Measurements from ENCODE around the gene C1orf56. TPM values are rescaled to one million over a fixed set of nuclear protein-coding genes. Genes with fewer than 3 reads are reported as not detected.

C1orf56 gene
- total and polyA plus RNA-seq, 2 experiments from 2014 or later: 2.8 to 17.7 TPM

DNA sequence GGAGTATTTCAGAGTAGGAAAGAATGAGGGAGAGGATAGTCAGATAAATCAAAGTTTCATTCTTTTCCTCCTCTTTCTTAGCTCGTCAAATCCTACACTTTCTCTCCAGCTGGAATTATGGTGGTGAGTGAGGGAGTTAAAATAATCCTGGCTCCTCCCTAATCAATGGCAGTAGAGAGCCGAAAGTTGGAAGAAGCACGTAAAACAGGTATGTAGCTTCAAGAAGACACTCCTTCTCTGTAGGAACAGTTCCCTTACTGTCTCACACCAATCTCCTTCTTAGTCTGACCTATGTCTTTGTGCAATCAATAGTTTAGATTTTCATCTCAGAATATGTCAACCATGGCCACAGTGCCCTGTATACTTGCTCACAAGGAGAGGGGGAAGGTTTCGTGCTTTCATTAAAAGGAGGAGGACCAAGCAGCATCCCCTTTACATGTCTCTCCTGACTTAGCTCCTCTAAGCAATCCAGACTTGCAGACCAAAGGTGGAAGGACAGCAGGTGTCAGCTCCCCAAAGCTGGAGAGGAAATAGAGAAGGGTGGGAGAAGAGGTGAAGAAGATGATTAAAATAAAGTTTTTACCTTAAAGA, 41.7 kb upstream of the C1orf56 start:
- peaks cover 37% of the 10 kb centered on the region for H3K79me2 ChIP-seq (ENCODE audit: insufficient read depth)
- peak overlapping the region; percentile 69 for H3K4me3 ChIP-seq
- DNase-seq: peak; percentile 25
- H3F3A ChIP-seq (ENCODE audit: insufficient read depth): peaks cover 23% of the 10 kb centered on the region
- no peaks in the 10 kb centered on the region for H3K27me3 ChIP-seq (replicated peaks; ENCODE audit: insufficient read depth)
- peaks cover 32% of the 10 kb centered on the region for H3K4me1 ChIP-seq (ENCODE audit: insufficient read depth)
- H3K9me2 ChIP-seq (ENCODE audit: insufficient read depth): no peaks in the 10 kb centered on the region
- peak overlapping the region; percentile 82 for H3K4me2 ChIP-seq (ENCODE audit: unreplicated experiment)
- H3K9ac ChIP-seq: peak overlapping the region; percentile 82
- no peaks in the 10 kb centered on the region for H4K20me1 ChIP-seq (ENCODE audit: insufficient read depth)
- H3K9me3 ChIP-seq (ENCODE audit: low read depth): no peaks in the 10 kb centered on the region
- peak overlapping the region; percentile 94 for H3K27ac ChIP-seq
- in situ Hi-C loops (cut with MboI): no loop called here
- H2AFZ ChIP-seq: peak overlapping the region; percentile 84
- WGBS, 2 experiments (ENCODE audit: low coverage in 1 of 2, low lambda C conversion rate in 2 of 2, missing lambda C conversion rate in 2 of 2): 5 to 15% methylated on average over 4 of the region's 4 CpGs
- no peaks in the 10 kb centered on the region for H3K36me3 ChIP-seq (ENCODE audit: low read depth)
- TF ChIP-seq EZH2phosphoT487 (IDR thresholded peaks at IDR 0.05; ENCODE audit: insufficient read depth, low read depth) (no peak), EZH2 (IDR thresholded peaks at IDR 0.05; ENCODE audit: insufficient read depth, poor library complexity, severe bottlenecking) (no peak)

DNA sequence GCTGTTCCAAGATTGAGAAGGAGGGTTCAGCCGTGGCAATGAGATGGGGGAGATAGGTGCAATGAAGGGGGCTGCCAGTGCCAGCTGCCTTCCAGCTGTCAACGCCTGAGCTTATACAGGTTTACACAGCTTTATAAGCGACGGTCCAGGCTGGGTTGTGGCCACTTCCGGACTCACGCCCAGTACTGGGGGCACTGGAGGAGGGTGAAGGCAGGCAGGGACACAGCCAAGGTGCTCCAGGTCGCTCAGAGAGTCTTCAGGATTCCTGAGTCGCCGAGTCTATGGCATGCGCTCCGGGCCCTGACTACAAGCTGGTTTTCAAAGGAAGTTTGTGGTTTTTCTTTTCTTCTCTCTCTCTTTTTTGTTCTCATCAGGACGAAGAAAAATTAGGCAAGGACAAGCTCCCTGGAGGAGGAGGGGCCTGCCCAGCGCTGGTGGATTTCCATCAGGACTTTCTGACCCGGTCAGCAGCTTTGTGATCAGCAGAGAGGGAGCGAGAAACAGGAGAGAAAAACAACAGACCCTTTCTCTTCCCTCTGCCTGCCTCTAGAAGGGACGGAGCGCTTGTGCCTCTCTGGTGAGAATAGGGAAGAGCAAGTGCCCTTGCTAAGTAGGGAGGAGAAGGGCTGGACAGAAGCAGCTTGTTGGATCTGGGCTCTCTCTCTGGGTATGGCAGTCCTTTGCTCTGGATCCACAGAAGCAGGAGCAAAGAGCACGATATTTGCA, 41.1 kb upstream of the C1orf56 start, which contains the start of gene MINDY1:
Gene MINDY1 (minus strand): TSS at position 576 of the 726 bp plus-strand sequence. CDS start 4,285 bp downstream, outside the sequence.
- Histone ChIP-seq H2AFZ (peak within 1 kb of the TSS; percentile 84), H3K27ac (peak within 1 kb of the TSS; percentile 94), H3K9me2 (ENCODE audit: insufficient read depth) (no peaks in the 10 kb centered on the region), H3F3A (ENCODE audit: insufficient read depth) (peaks cover 30% of the 10 kb centered on the region), H4K20me1 (ENCODE audit: insufficient read depth) (no peaks in the 10 kb centered on the region), H3K27me3 (replicated peaks; ENCODE audit: insufficient read depth) (no peaks in the 10 kb centered on the region), H3K79me2 (ENCODE audit: insufficient read depth) (peaks cover 44% of the 10 kb centered on the region), H3K36me3 (ENCODE audit: low read depth) (no peaks in the 10 kb centered on the region), H3K9me3 (ENCODE audit: low read depth) (no peaks in the 10 kb centered on the region), H3K4me3 (peak within 1 kb of the TSS; percentile 89), H3K9ac (peak within 1 kb of the TSS; percentile 93), H3K4me2 (ENCODE audit: unreplicated experiment) (peak within 1 kb of the TSS; percentile 82), H3K4me1 (ENCODE audit: insufficient read depth) (peaks cover 39% of the 10 kb centered on the region)
- in situ Hi-C loops (cut with MboI): no loop called here
- peak; percentile 93 for DNase-seq
- 1 to 2% methylated on average over 16 to 18 of the region's 18 CpGs for WGBS, 2 experiments (ENCODE audit: low coverage in 1 of 2, low lambda C conversion rate in 2 of 2, missing lambda C conversion rate in 2 of 2)
- TF ChIP-seq EZH2phosphoT487 (IDR thresholded peaks at IDR 0.05; ENCODE audit: insufficient read depth, low read depth) (no peak), EZH2 (IDR thresholded peaks at IDR 0.05; ENCODE audit: insufficient read depth, poor library complexity, severe bottlenecking) (no peak)

DNA sequence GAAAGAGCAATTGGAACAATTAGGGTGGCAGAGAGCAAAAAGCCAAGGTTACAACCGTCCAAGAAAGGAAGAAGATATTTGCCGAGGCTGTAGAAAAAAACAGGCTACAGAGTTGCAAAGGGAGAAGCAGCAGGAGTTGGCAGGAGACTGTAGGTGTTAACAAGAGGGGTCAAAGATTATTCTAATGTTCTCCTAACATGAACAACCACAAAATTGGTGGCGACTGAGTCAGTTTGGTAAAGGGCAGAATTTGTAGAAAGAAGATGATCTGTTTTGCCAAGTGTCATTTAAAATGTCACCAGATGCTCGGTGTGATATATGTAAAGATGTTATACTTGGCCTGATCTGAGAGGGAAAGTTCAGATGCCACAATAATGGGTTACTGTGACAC, 39.7 kb upstream of the C1orf56 start:
- peaks cover 50% of the 10 kb centered on the region for H3K79me2 ChIP-seq (ENCODE audit: insufficient read depth)
- H3K27me3 ChIP-seq (replicated peaks; ENCODE audit: insufficient read depth): no peaks in the 10 kb centered on the region
- no peaks in the 10 kb centered on the region for H3K9me2 ChIP-seq (ENCODE audit: insufficient read depth)
- H3K27ac ChIP-seq: peak overlapping the region; percentile 94
- no peaks in the 10 kb centered on the region for H3K36me3 ChIP-seq (ENCODE audit: low read depth)
- H3K9ac ChIP-seq: peak overlapping the region; percentile 93
- no peaks in the 10 kb centered on the region for H4K20me1 ChIP-seq (ENCODE audit: insufficient read depth)
- peak overlapping the region; percentile 71 for H3K4me2 ChIP-seq (ENCODE audit: unreplicated experiment)
- H3K4me1 ChIP-seq (ENCODE audit: insufficient read depth): peaks cover 39% of the 10 kb centered on the region
- no peak for TF ChIP-seq EZH2 (IDR thresholded peaks at IDR 0.05; ENCODE audit: insufficient read depth, poor library complexity, severe bottlenecking)
- TF ChIP-seq EZH2phosphoT487 (IDR thresholded peaks at IDR 0.05; ENCODE audit: insufficient read depth, low read depth): peak; percentile 81; the same call in 1 of the 2 replicates
- H2AFZ ChIP-seq: peak overlapping the region; percentile 71
- no peak for DNase-seq
- in situ Hi-C loops (cut with MboI): no loop called here
- peaks cover 30% of the 10 kb centered on the region for H3F3A ChIP-seq (ENCODE audit: insufficient read depth)
- peak overlapping the region; percentile 89 for H3K4me3 ChIP-seq
- 4 to 5% methylated on average over 4 of the region's 4 CpGs for WGBS, 2 experiments (ENCODE audit: low coverage in 1 of 2, low lambda C conversion rate in 2 of 2, missing lambda C conversion rate in 2 of 2)
- H3K9me3 ChIP-seq (ENCODE audit: low read depth): no peaks in the 10 kb centered on the region

DNA sequence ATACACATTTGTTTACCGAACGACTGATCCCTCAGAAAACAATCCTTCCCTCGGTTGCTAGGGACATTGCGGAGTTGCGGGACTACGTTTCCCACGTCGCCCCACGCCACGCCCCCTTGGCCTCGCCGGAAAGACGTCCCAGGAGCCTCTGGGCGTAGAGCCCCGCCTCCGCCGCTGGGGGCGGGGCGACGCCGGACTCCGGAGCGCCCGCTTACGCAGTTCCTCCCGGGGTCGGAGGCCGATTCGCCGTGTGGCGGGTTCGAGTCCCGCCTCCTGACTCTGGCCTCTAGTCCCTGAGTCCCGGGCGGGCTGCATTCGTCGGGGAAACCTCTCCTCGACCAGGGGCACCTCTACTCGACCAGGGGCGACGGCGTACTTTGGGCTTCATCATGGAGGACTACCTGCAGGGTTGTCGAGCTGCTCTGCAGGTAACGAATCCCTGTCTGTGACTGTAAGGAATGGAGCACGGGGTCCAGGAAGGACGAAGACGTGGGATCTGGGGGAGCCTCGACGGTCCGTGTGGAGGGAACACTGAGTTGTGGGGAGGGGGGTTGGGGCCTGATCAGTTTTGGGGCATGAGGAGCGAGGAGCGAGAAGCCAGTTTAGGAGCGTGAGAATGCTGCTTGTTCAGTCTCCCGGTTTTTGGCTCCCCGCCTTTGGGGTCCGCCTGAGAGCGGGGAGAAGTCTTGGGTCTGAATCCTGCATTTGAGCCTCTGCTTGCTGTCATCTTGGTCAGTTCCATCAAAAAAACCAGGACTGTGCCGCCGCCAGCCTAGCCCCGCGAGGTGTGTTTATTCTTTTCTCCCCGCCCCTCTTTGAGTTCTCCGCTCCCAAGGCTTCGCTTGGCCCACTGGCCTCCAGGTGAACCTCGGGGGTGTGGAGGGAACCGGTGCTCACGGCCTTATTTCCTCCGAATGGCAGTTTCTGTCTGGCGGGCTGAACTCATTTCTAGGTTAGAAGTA, 39.0 kb upstream of the C1orf56 start, which contains the start of gene PRUNE1:
Gene PRUNE1 (plus strand): TSS at position 206 of the 962 bp plus-strand sequence. CDS start 184 bp downstream, at position 390.
- no peaks in the 10 kb centered on the region for H3K36me3 ChIP-seq (ENCODE audit: low read depth)
- H3K4me2 ChIP-seq (ENCODE audit: unreplicated experiment): peak within 1 kb of the TSS; percentile 92
- in situ Hi-C loops (cut with MboI): no loop called here
- H3K9ac ChIP-seq: peak within 1 kb of the TSS; percentile 93
- H3F3A ChIP-seq (ENCODE audit: insufficient read depth): peaks cover 30% of the 10 kb centered on the region
- H3K27me3 ChIP-seq (replicated peaks; ENCODE audit: insufficient read depth): no peaks in the 10 kb centered on the region
- no peaks in the 10 kb centered on the region for H3K9me3 ChIP-seq (ENCODE audit: low read depth)
- WGBS, 2 experiments (ENCODE audit: low coverage in 1 of 2, low lambda C conversion rate in 2 of 2, missing lambda C conversion rate in 2 of 2): 2% methylated on average over 68 to 69 of the region's 69 CpGs
- H3K27ac ChIP-seq: peak within 1 kb of the TSS; percentile 94
- peak; percentile 99 for DNase-seq
- H4K20me1 ChIP-seq (ENCODE audit: insufficient read depth): no peaks in the 10 kb centered on the region
- peaks cover 39% of the 10 kb centered on the region for H3K4me1 ChIP-seq (ENCODE audit: insufficient read depth)
- peaks cover 52% of the 10 kb centered on the region for H3K79me2 ChIP-seq (ENCODE audit: insufficient read depth)
- H3K4me3 ChIP-seq: peak within 1 kb of the TSS; percentile 89
- no peaks in the 10 kb centered on the region for H3K9me2 ChIP-seq (ENCODE audit: insufficient read depth)
- no peak for TF ChIP-seq EZH2phosphoT487 (IDR thresholded peaks at IDR 0.05; ENCODE audit: insufficient read depth, low read depth)
- no peak for TF ChIP-seq EZH2 (IDR thresholded peaks at IDR 0.05; ENCODE audit: insufficient read depth, poor library complexity, severe bottlenecking)
- peak within 1 kb of the TSS; percentile 96 for H2AFZ ChIP-seq

All from GM23248 (cell line).